ENCODE data around the gene EXOSC1. TPM values are rescaled to one million over a fixed set of nuclear protein-coding genes. Genes with fewer than 3 reads are reported as not detected.

The EXOSC1 gene
- total RNA-seq, 2 donors from 2014 or later: 22.5 to 35.5 TPM

DNA sequence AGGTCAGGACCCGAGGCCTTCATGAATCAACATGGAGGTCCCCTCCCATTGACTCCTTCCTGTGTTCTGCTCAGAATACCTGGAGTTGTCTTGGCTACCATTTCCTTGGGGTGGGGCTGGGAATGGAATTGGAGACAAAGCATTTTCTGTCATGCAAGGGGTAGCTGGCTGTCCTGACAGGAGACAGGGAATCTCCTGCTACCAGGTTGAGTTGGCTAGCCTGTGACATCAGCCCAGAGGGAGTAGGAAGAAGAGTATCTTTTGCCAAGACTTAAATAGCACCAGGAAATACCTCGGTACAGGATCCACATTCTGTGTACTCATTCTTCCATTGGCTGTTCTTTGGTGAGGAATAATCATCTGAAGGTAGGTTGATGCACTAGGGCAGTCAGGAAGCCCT lies 5.0 kb upstream of the EXOSC1 start:
- Histone ChIP-seq H3K36me3 (no peaks in the 10 kb centered on the region), H3K27me3 (no peaks in the 10 kb centered on the region), H3K4me3 (no peak overlapping the region), H3K9me3 (no peaks in the 10 kb centered on the region), H3K27ac (no peak overlapping the region), H3K4me1 (peaks cover 6% of the 10 kb centered on the region), H3K9ac (ENCODE audit: low read depth in 2 of 2, low read length in 2 of 2) (no peak overlapping the region)
- intact Hi-C loops (cut with DNase I): no loop called here
- TF ChIP-seq, protein P1, sequence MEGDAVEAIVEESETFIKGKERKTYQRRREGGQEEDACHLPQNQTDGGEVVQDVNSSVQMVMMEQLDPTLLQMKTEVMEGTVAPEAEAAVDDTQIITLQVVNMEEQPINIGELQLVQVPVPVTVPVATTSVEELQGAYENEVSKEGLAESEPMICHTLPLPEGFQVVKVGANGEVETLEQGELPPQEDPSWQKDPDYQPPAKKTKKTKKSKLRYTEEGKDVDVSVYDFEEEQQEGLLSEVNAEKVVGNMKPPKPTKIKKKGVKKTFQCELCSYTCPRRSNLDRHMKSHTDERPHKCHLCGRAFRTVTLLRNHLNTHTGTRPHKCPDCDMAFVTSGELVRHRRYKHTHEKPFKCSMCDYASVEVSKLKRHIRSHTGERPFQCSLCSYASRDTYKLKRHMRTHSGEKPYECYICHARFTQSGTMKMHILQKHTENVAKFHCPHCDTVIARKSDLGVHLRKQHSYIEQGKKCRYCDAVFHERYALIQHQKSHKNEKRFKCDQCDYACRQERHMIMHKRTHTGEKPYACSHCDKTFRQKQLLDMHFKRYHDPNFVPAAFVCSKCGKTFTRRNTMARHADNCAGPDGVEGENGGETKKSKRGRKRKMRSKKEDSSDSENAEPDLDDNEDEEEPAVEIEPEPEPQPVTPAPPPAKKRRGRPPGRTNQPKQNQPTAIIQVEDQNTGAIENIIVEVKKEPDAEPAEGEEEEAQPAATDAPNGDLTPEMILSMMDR (IDR thresholded peaks at IDR 0.05): no peak
- DNase-seq: no peak

DNA sequence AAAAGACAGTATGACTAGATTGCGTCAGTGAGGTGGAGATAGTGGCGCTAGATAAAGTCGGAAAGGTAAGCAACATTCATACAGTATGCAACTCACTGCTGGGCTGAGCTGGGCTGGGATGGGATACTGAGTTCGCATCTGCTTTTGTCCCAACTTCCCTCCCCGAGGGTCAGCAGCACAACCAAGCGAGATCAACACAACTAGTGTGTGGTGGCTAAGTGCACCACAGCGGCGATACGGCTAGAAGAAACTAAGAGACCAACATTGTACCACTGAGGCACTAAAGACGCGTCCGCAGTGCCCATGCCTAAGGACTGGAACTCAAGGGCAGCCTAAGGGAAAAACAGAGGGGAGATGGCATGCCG lies 467 bp downstream of the EXOSC1 start:
- no peak for DNase-seq
- intact Hi-C loops (cut with DNase I): no loop called here
- Histone ChIP-seq H3K4me1 (peaks cover 12% of the 10 kb centered on the region), H3K27me3 (no peaks in the 10 kb centered on the region), H3K9ac (ENCODE audit: low read depth in 2 of 2, low read length in 2 of 2) (peak overlapping the region; percentile 48 to 79), H3K9me3 (no peaks in the 10 kb centered on the region), H3K36me3 (no peaks in the 10 kb centered on the region), H3K27ac (peak overlapping the region; percentile 24), H3K4me3 (peak overlapping the region; percentile 87)
- TF ChIP-seq, protein P1 (IDR thresholded peaks at IDR 0.05): no peak

DNA sequence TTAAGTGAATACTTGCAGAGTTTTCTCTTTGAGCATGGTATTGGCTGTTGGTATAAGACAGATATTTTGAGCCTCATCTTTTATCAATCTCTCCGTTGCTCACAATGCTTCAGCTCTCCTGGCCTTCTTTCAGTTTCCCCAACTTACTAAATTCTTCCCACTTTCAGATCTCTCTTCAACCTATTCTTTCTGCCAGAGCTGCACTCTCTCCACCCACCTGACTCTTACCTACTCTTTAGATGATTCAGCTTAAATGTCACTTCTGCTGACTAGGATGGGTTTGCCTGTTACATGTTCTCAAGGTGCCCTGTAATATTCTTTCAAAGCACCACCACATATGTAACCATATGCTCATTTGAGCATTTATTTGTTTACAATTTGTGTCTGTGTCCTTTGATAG lies 1.6 kb downstream of the EXOSC1 start:
- H3K9ac ChIP-seq (ENCODE audit: low read depth in 2 of 2, low read length in 2 of 2): no peak overlapping the region
- H3K27ac ChIP-seq: no peak overlapping the region
- TF ChIP-seq, protein P1 (IDR thresholded peaks at IDR 0.05): no peak
- no peaks in the 10 kb centered on the region for H3K36me3 ChIP-seq
- peaks cover 12% of the 10 kb centered on the region for H3K4me1 ChIP-seq
- no peaks in the 10 kb centered on the region for H3K9me3 ChIP-seq
- no peaks in the 10 kb centered on the region for H3K27me3 ChIP-seq
- no peak overlapping the region for H3K4me3 ChIP-seq
- intact Hi-C loops (cut with DNase I): no loop called here
- DNase-seq: no peak

DNA sequence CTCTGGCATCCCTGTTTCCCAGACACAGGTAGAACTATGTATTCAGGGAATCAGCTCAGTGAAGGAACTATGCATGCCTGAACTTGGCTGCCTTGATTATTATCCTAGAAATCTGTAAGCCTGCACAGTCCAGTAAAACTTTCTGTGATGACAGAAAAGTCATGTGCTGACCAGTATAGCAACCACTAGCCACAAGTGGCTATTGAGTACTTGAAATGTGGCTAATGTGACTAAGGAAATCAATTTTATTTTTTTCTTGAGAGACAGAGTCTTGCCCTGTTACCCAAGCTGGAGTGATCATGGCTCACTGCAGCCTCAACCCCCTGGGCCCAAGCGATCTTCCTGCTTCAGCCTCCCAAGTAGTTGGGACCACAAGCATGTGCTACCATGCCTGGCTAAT lies 3.5 kb downstream of the EXOSC1 start:
- intact Hi-C loops (cut with DNase I): no loop called here
- Histone ChIP-seq H3K27ac (no peak overlapping the region), H3K9me3 (no peaks in the 10 kb centered on the region), H3K4me1 (peaks cover 12% of the 10 kb centered on the region), H3K9ac (ENCODE audit: low read depth in 2 of 2, low read length in 2 of 2) (no peak overlapping the region), H3K36me3 (peaks cover 12% of the 10 kb centered on the region), H3K27me3 (no peaks in the 10 kb centered on the region), H3K4me3 (no peak overlapping the region)
- DNase-seq: no peak
- TF ChIP-seq, protein P1 (IDR thresholded peaks at IDR 0.05): no peak

DNA sequence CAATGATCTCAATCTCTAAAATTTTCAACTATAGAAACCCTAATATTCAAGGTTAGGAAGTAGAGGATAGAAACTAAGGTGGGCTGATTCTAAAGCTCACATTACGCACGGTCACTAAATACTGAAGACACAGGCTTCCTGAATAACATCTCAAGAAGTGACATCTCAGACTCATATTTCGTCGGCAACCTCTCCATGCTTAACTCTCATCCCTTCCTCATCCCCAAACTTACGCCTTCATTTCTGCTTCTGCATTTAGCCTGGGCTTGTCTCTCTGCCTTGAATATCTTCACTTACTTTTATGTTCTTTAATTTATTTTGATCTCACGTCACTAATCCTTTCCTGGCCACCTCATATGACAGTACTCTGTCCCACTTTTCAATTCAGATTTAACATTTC lies 10.6 kb downstream of the EXOSC1 start:
- Histone ChIP-seq H3K36me3 (peaks cover 34% of the 10 kb centered on the region), H3K27ac (no peak overlapping the region), H3K4me1 (no peaks in the 10 kb centered on the region), H3K4me3 (no peak overlapping the region), H3K9me3 (no peaks in the 10 kb centered on the region), H3K27me3 (no peaks in the 10 kb centered on the region), H3K9ac (ENCODE audit: low read depth in 2 of 2, low read length in 2 of 2) (no peak overlapping the region)
- TF ChIP-seq, protein P1 (IDR thresholded peaks at IDR 0.05): no peak
- intact Hi-C loops (cut with DNase I): no loop called here
- no peak for DNase-seq

DNA sequence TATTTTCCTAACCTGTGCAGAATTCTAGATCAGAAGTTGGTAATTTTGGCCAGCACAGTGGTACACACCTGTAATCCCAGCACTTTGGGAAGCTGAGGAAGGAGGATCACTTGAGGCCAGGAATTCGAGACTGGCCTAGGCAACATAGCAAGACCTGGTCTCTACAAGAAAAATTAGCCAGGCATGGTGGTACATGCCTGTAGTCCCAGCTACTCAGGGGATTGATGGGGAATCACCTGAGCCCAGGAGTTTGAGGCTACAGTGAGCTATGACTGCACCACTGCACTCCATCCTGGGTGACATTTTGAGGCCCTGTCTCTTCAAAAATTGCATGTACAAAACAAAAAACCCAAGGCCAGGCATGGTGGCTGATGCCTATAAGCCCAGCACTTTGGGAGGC lies 11.2 kb downstream of the EXOSC1 start:
- TF ChIP-seq, protein P1 (IDR thresholded peaks at IDR 0.05): no peak
- intact Hi-C loops (cut with DNase I): no loop called here
- Histone ChIP-seq H3K4me1 (no peaks in the 10 kb centered on the region), H3K4me3 (no peak overlapping the region), H3K36me3 (peaks cover 34% of the 10 kb centered on the region), H3K27me3 (no peaks in the 10 kb centered on the region), H3K27ac (no peak overlapping the region), H3K9me3 (no peaks in the 10 kb centered on the region), H3K9ac (ENCODE audit: low read depth in 2 of 2, low read length in 2 of 2) (no peak overlapping the region)
- no peak for DNase-seq
